H1 (cell line): Measurements from ENCODE around the gene TRIM23. TPM values are rescaled to one million over a fixed set of nuclear protein-coding genes. Genes with fewer than 3 reads are reported as not detected.

Source experiments
- CTCF ChIA-PET: fragments of 300-600 bp; sonication (Branson Sonifier 250); formaldehyde crosslinking; loops from one replicate; lab custom pipeline; 2021; ENCODE audit not compliant: partially characterized antibody; lab: Charles Lee
- POLR2A ChIA-PET: fragments of 300-600 bp; sonication (Branson Sonifier 250); formaldehyde crosslinking; loops from one replicate; lab custom pipeline; 2021; ENCODE audit warnings: inconsistent platforms; ENCODE audit not compliant: partially characterized antibody; lab: Charles Lee
- DNase-seq, 2 experiments: peaks; one replicate each; pipeline versions ENCODE4 v3.0.0 to v3.0.0-alpha.2; 2010 to 2022; ENCODE audit warnings: low spot score in 2 of 2, low read depth in 1 of 2, mixed read lengths in 1 of 2
- FAIRE-seq: peaks from 2 replicates; lab custom pipeline; 2011; peaks lifted over from hg19 to GRCh38; lab: Jason Lieb, UNC
- H2AFZ ChIP-seq: 2 replicates; pipeline ENCODE4 v1.8.1; 2012; ENCODE audit warnings: low read length, inconsistent platforms
- H2AK5ac ChIP-seq: 2 replicates; pipeline ENCODE4 v1.6.1; 2013; ENCODE audit warnings: low read depth, low read length
- H2BK120ac ChIP-seq: replicated peaks from 2 replicates; pipeline ENCODE3; 2013; ENCODE audit warnings: low read depth, low read length, inconsistent platforms
- H2BK12ac ChIP-seq: 2 replicates; pipeline ENCODE4 v1.6.1; 2013; ENCODE audit warnings: low read depth, low read length
- H2BK15ac ChIP-seq: 2 replicates; pipeline ENCODE4 v1.6.1; 2013; ENCODE audit warnings: low read length
- H2BK20ac ChIP-seq: 2 replicates; pipeline ENCODE4 v1.6.1; 2013; ENCODE audit warnings: low read length
- H2BK5ac ChIP-seq: 2 replicates; pipeline ENCODE4 v1.6.1; 2013; ENCODE audit warnings: low read depth, low read length
- H3K14ac ChIP-seq: 2 replicates; pipeline ENCODE4 v1.6.1; 2013; ENCODE audit warnings: inconsistent platforms; ENCODE audit not compliant: insufficient read length
- H3K18ac ChIP-seq: 2 replicates; pipeline ENCODE4 v1.6.1; 2013; ENCODE audit warnings: low read length; ENCODE audit errors: extremely low read depth
- H3K23ac ChIP-seq: 2 replicates; pipeline ENCODE4 v1.6.1; 2013; ENCODE audit warnings: inconsistent platforms; ENCODE audit not compliant: insufficient read length
- H3K23me2 ChIP-seq: 2 replicates; pipeline ENCODE4 v1.6.1; 2013; ENCODE audit warnings: low read depth, low read length
- H3K27ac ChIP-seq: 2 replicates; pipeline ENCODE4 v1.6.1; 2011; ENCODE audit warnings: low read depth, low read length, inconsistent platforms
- H3K27me3 ChIP-seq, 4 experiments: replicated peaks in 1 of 4; 1 replicate in 1 of 4; 2 replicates in 3 of 4; pipeline versions ENCODE4 v1.6.1 to v1.8.1; 2011 to 2013; ENCODE audit warnings: low read length in 3 of 4, mild to moderate bottlenecking in 3 of 4, inconsistent platforms in 2 of 4, mixed read lengths in 2 of 4, moderate library complexity in 1 of 4; ENCODE audit not compliant: control insufficient read depth in 3 of 4, insufficient read depth in 3 of 4; ENCODE audit errors: extremely low read depth in 1 of 4
- H3K36me3 ChIP-seq, 4 experiments: 2 replicates each; pipeline versions ENCODE4 v1.6.1 to v1.8.1; 2011 to 2013; ENCODE audit warnings: mild to moderate bottlenecking in 4 of 4, low read length in 3 of 4, moderate library complexity in 2 of 4, control low read depth in 1 of 4, inconsistent platforms in 1 of 4; ENCODE audit not compliant: insufficient read depth in 4 of 4, control insufficient read depth in 2 of 4
- H3K4ac ChIP-seq: replicated peaks from 2 replicates; pipeline ENCODE3; 2013; ENCODE audit warnings: low read length, low read depth, mixed read lengths, inconsistent platforms; ENCODE audit not compliant: insufficient read length
- H3K4me1 ChIP-seq, 4 experiments: replicated peaks in 1 of 4; 1 replicate in 1 of 4; 2 replicates in 3 of 4; pipeline versions ENCODE4 v1.6.1 to v1.8.1; 2011 to 2013; ENCODE audit warnings: low read length in 3 of 4, inconsistent platforms in 2 of 4, mixed read lengths in 1 of 4; ENCODE audit not compliant: insufficient read depth in 4 of 4, control insufficient read depth in 3 of 4
- H3K4me2 ChIP-seq, 2 experiments: 2 replicates each; pipeline versions ENCODE4 v1.6.1 to v1.8.1; 2011 to 2013; ENCODE audit warnings: low read depth in 2 of 2, low read length in 2 of 2, control low read depth in 1 of 2, inconsistent platforms in 1 of 2, mild to moderate bottlenecking in 1 of 2; ENCODE audit not compliant: insufficient read depth in 1 of 2
- H3K4me3 ChIP-seq, 4 experiments: fragments of 200-600, 300-600 bp in 1 of 4; sonication (generic), shearing (Covaris generic), sonication (Bioruptor Twin) in 1 of 4; 2 replicates each; pipeline versions ENCODE4 v1.5.1 to v1.8.1; 2011 to 2016; ENCODE audit warnings: low read length in 4 of 4, low read depth in 3 of 4, control low read depth in 2 of 4, inconsistent platforms in 2 of 4, mild to moderate bottlenecking in 2 of 4, mixed read lengths in 1 of 4, moderate library complexity in 1 of 4; ENCODE audit not compliant: insufficient read depth in 2 of 4; ENCODE audit errors: extremely low read depth in 1 of 4
- H3K56ac ChIP-seq: replicated peaks from 2 replicates; pipeline ENCODE3; 2013; ENCODE audit warnings: low read depth, mild to moderate bottlenecking, mixed read lengths, low read length, inconsistent platforms; ENCODE audit not compliant: insufficient read length
- H3K79me1 ChIP-seq: 2 replicates; pipeline ENCODE4 v1.6.1; 2013; ENCODE audit warnings: low read depth, low read length, control low read depth
- H3K79me2 ChIP-seq, 2 experiments: 2 replicates each; pipeline versions ENCODE4 v1.6.1 to v1.8.1; 2012 to 2013; ENCODE audit warnings: low read length in 2 of 2, mild to moderate bottlenecking in 2 of 2, inconsistent platforms in 1 of 2; ENCODE audit not compliant: insufficient read depth in 2 of 2, control insufficient read depth in 1 of 2
- H3K9ac ChIP-seq, 4 experiments: replicated peaks in 1 of 4; 1 replicate in 1 of 4; 2 replicates in 3 of 4; pipeline versions ENCODE4 v1.6.1 to v1.8.1; 2011 to 2013; ENCODE audit warnings: low read depth in 3 of 4, low read length in 3 of 4, control low read depth in 2 of 4, mild to moderate bottlenecking in 2 of 4, moderate library complexity in 2 of 4, inconsistent platforms in 1 of 4; ENCODE audit errors: extremely low read depth in 1 of 4
- H3K9me3 ChIP-seq, 2 experiments: 2 replicates each; pipeline versions ENCODE4 v1.6.1 to v1.8.1; 2012 to 2013; ENCODE audit warnings: mild to moderate bottlenecking in 2 of 2, moderate library complexity in 2 of 2, control low read depth in 1 of 2, inconsistent platforms in 1 of 2, low read depth in 1 of 2, low read length in 1 of 2, mixed read lengths in 1 of 2; ENCODE audit not compliant: insufficient read depth in 2 of 2
- H4K20me1 ChIP-seq, 2 experiments: replicated peaks in 1 of 2; 2 replicates each; pipeline versions ENCODE3 to v1.8.1; 2011 to 2013; ENCODE audit warnings: inconsistent platforms in 2 of 2, low read length in 2 of 2, mild to moderate bottlenecking in 1 of 2; ENCODE audit not compliant: insufficient read depth in 2 of 2, control insufficient read depth in 1 of 2
- H4K5ac ChIP-seq: 2 replicates; pipeline ENCODE4 v1.6.1; 2013; ENCODE audit warnings: low read length, low read depth, mixed read lengths, inconsistent platforms; ENCODE audit not compliant: insufficient read length
- H4K8ac ChIP-seq: 2 replicates; pipeline ENCODE4 v1.8.0; 2013; ENCODE audit warnings: mild to moderate bottlenecking, moderate library complexity, low read length, inconsistent platforms; ENCODE audit not compliant: insufficient read depth; ENCODE audit errors: extremely low read depth
- H4K91ac ChIP-seq: replicated peaks from 2 replicates; pipeline ENCODE3; 2013; ENCODE audit warnings: low read length, mixed read lengths, inconsistent platforms; ENCODE audit not compliant: insufficient read length
- POLR2AphosphoS5 ChIP-seq: IDR thresholded peaks from 2 replicates; pipeline ENCODE4 v1.6.1; 2011; ENCODE audit warnings: low read depth, low read length
- WGBS, 2 experiments: shearing (Covaris generic) in 1 of 2; methylation state at CpG; one replicate each; pipeline versions ENCODE4 v1.1.6 to v1.1.7; 2013 to 2015; ENCODE audit warnings: low lambda C conversion rate in 2 of 2, mixed read lengths in 2 of 2, inconsistent platforms in 1 of 2, low coverage in 1 of 2, missing lambda C conversion rate in 1 of 2; ENCODE audit not compliant: insufficient replicate concordance in 2 of 2, insufficient coverage in 1 of 2, insufficient read length in 1 of 2; ENCODE audit errors: extremely low coverage in 1 of 2, missing lambda C conversion rate in 1 of 2; 5-methylcytosine and 5-hydroxymethylcytosine counted together
- polyA plus RNA-seq, 7 experiments: library from polyadenylated mRNA; depleted of rRNA in 3 of 7; stranded (reverse) in 5 of 7; unstranded in 2 of 7; fragments of >200 nt in 5 of 7; fragments of 200-250 nt in 2 of 7; gene quantifications; 1 replicate in 5 of 7; 2 replicates in 1 of 7; 4 replicates in 1 of 7; pipeline versions ENCODE4 v1.2.1 to v1.2.3, GENCODE V29; 2011 to 2013; ENCODE audit warnings: missing spikeins in 2 of 7, mixed read lengths in 2 of 7
- total RNA-seq: library from RNA; stranded (reverse); fragmentation: NEBNext Ultra II Directional; extraction: Animal tissue kit (Norgen Biotek cat#: 25700); gene quantifications from 2 replicates; pipeline ENCODE4 v1.2.1, GENCODE V29; 2021

The TRIM23 gene
- total and polyA plus RNA-seq, 2 of the 8 experiments (the other 6 are each of a cell fraction or from before 2014, with no cell fraction given) = 2.5 to 11.7 TPM

DNA sequence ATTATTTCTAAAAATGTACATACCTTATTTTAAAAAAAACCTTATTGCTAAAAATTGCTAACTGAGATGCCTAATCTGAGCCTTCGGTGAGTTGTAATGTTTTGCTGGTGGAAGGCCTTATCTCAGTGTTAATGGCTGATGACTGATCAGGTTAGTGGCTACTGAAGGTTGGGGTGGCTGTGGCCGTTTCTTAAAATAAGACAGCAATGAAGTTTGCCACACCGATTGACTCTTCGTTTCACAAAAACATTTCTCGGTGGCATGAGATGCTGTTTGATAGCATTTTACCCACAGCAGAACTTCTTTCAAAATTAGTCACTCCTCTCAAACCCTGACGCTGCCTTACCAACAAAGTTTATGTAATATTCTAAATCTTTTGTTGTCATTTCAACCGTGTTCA is 75.9 kb downstream of the TRIM23 start:
- 87% methylated on average over 7 of the region's 7 CpGs; no CpG with 5 or more reads in 1 of the 2 experiments for WGBS, 2 experiments
- no peak overlapping the region for H3K4me3 ChIP-seq
- no peak for TF ChIP-seq POLR2AphosphoS5

More for the DNA sequence above, 75.9 kb downstream of the TRIM23 start:
- Histone ChIP-seq H3K79me2 (no peaks in the 10 kb centered on the region), H3K4ac (no peak overlapping the region), H3K27ac (no peak overlapping the region), H3K18ac (no peak overlapping the region), H2AK5ac (no peak overlapping the region), H2BK12ac (no peak overlapping the region), H2BK120ac (no peak overlapping the region), H3K4me2 (no peak overlapping the region), H2BK15ac (no peak overlapping the region), H4K91ac (no peak overlapping the region), H3K56ac (no peak overlapping the region), H3K4me1 (no peaks in the 10 kb centered on the region), H3K79me1 (no peaks in the 10 kb centered on the region), H3K36me3 (peaks cover 7 to 37% (median 17%) of the 10 kb centered on the region in 4 experiments; a peak in 6 of 8 replicates), H3K23ac (no peak overlapping the region), H3K23me2 (no peaks in the 10 kb centered on the region), H3K14ac (no peak overlapping the region), H3K9me3 (no peaks in the 10 kb centered on the region), H2BK5ac (no peak overlapping the region), H4K5ac (no peak overlapping the region), H3K9ac (no peak overlapping the region), H3K27me3 (no peaks in the 10 kb centered on the region), H2BK20ac (no peak overlapping the region), H2AFZ (no peak overlapping the region), H4K8ac (no peak overlapping the region), H4K20me1 (no peaks in the 10 kb centered on the region)
- DNase-seq (no peak), FAIRE-seq (no peak)
- CTCF ChIA-PET = no interaction called here
- POLR2A ChIA-PET = no interaction called here
